NCI-H1092 treated with DMSO at 0.1 percent for 48 hours (cell line): ENCODE results near the gene IL17REL.

Experiments used
- DNase-seq: peaks from one replicate; lab custom pipeline; 2025; lab: John Stamatoyannopoulos, UW

The IL17REL gene

GRCh38 chr22:50012211-50013181, at the start of gene IL17REL:
Gene IL17REL, minus strand, starts transcription at chr22:50012765. Its CDS starts 119 bp downstream, at chr22:50012646.
- no peak for DNase-seq

- no peak for DNase-seq
Measured at GRCh38 chr22:50061824-50062355, 49.3 kb upstream of the IL17REL start.

DNA sequence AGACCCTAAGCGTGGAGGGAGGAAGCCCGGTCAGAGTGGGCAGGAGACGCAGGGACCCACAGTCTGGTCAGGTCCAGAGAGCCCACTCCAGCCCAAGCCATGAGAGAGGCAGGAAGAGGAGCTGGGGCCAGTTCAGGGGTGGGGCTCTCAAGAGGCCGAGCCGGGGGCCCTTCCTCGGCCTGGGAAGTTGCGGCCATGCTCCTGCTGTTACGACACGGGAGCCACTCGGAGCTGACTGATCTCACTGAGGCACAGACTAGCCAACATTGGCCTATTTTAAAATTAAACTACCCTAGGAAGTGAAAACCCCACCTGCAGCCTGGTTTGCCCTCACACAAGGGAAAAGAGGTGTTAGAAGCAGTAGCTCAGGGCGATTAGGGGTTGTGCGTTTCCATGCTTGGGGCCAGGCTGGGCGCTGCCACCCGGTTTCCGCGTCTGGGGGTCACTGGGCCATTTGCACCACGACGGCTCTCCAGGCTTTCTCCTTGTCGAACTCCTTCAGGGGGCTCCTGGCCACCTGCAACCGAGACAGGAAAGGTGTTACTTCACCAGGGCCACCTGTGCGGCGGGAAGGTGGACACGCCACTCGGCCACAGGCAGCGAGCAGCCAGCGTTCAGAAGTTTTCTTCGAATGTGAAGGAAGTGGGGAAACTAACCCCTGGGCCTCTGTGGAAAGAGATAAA, 48.7 kb upstream of the IL17REL start:
- DNase-seq: no peak

DNA sequence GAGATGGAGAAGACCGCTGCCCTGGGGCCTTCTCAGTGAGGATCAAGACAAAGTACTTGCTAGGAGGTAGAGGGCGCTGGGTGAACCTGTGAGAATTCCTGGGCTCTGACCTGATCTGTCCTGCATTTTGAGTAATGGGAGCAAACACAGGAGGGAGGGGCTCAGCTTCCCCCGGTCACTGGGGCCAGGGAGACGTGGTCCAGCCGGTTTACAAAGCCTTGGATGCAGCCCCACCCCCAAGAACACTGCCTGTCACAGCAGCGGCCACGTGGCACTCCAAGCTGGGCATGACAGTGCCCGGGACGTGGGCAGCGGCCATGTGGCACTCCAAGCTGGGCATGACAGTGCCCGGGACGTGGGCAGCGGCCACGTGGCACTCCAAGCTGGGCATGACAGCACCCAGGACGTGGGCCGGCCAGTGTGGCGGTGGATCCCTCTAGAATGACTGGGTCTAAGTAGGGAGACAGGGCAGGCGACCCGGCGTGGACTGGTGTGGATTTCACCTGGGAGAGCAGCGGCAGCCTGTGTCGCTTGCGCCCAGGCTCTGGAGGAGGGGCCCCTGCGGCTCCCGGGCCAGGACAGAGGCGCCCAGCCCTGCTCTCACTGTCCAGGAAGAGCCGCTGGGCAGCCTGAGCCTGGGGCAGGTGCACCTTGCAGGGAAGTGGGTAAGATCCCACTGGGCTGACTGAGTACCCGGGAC, 48.0 kb upstream of the IL17REL start:
- no peak for DNase-seq

DNA sequence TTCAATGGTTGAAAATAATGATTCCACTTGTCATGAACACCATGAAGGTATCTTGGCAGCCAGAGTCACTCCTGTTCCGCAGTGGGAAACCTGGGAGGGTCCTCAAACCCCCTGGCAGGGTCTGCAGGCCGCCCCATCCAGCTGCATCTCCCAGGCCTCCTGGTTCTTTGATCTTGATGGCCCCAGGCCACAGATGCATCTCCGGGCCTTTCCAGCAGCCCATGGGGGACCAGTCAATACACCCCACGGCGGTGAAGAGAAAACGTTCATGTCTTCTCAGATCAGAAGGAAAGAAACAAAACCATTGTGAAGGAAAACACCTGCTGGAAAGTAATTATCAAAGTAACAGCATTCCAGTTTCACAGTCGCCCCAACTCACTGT, 47.3 kb upstream of the IL17REL start:
- DNase-seq: no peak

DNA sequence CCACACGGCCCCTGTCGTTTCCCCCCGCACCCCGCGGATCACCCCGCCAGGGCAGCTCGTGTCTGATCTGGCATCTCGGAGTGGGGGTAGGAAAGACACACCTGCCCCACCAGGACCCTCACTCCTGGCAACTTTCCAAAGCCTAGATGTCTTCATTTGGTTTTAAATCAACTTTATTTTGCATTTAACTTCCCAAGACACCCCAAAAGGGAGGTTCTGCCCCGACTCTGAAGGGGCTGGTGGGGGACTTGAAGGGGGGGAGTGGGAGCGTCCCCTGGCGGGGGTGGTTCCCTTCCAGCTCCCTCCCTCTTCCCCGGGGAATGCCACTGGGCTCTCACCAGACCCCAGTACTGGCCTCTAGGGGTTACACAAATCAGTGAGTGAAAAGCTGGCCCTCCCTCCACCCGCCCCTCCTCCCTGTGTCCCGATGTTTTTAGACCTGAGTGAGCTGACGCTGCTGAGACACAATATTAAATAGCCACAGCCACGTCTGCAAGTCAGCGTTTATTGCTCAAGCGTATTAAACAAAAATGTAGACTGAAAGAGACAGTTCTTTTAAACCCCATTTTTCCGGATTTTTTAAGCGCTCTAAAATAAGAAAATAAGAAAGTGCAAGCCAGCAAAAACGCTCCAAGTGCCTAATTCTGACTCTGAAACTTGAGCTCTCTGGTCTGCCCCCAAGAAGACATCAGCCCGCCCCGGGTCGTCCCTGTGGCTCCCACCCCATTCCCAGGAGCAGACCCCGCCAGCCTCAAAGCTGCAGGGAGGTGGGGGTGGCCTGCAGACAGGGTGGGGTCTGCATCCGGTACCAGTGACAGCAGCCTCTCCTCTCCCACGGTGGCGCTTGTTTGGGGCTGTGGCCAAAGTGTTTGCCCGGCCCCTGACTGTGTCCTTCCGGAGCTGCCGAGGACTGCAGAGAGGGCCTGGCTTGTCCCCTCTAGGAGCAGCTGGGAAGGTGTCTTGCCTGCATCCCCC, 46.6 kb upstream of the IL17REL start:
- no peak for DNase-seq

DNA sequence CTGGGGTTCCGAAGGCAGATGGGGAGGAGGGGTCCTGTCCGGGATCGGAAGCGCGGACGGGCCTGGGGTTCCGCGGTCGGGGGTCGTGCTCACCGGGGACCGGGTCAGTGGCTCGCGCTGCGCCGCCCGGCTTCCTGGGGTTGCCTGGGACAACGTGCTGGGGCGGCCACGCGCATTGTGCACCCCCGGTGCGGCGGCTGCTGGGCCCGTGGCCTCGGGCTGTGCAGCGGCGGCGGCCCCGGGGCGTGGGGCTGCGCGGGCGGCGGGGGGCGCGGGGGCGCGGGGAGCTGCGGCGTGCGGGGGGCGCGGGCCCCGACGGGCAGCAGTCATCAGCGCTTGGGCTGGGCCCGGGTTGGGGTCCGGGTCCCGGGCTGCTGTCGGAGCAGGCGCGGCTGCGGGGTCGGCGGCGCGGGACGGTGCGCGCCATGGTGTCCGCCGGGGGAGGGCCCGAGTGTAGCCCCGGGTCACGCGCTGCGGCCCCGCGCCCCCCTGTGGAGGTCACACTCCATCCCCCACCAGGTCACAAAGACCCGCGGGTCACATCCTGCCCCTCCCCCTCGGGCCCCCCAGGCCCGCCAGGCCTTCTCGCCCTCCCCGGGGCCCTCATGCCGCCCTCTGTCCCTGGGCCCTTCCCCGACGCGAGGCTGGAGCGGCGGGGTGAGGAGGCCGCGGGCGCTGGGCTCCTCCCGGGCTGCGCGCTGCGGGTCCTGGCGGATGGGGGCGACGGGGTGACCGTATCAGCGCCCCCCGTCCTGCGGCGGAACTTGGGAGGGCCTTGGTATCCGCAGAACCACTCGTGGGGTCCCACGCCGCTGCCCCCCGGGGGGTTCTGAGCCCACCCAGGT, 45.7 kb upstream of the IL17REL start, which contains the start of gene TTLL8:
Gene TTLL8, minus strand, starts transcription at position 238 of the 845 bp plus-strand sequence.
- no peak for DNase-seq

- DNase-seq: no peak
Measured at GRCh38 chr22:50057278-50058060, 44.9 kb upstream of the IL17REL start.

DNA sequence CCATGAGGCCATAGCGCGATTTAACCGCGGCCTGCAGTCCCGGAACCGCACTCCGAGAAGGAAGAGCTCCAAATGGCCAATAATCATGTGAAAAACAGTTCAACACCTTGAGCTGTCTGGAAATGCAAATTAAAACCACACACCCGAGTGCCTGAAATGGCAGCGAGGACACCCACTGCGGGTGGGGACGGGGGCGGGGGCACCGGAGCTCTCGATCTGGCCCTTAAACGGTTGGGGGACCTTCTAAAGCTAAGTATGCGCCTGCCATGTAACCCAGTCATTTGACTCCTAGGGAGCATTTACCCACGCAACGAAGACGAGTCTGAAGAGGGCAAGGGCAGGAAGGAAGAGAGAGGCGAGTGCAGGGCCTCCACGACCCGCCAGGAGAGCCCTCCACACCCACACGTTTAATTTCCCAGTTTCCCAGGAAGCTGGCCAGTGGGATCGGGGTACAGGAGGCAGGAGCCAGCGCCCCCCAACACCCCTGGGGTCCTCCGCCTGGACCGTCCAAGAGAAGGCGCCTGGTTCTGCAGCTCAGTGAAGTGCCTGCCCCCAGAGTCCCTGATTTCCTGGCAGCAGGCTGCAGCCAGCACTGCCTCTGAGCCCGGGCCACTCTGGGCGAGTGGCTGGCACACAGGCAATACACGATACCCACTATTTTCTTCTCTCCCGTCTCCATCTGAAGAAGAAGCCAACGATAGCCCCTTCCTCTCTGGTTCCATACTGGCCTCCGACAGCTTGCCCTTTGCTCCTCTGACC, 43.8 kb upstream of the IL17REL start:
- no peak for DNase-seq

DNA sequence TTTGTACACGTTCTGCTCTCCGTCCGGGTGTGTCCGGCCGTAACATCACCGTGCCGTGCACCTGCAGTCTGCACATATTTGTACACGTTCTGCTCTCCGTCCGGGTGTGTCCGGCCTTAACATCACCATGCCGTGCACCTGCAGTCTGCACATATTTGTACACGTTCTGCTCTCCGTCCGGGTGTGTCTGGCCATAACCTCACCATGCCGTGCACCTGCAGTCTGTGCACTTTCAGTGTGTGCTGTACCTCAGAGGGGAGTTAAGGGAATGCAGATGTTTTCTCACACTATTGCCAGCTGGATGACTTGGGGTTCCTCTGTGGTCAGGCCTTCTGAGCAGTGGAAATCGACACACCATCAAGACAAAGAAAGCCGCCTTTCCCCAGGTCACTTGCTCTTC, 41.3 kb upstream of the IL17REL start:
- no peak for DNase-seq

- DNase-seq: no peak
Measured at GRCh38 chr22:50051930-50052329, 39.4 kb upstream of the IL17REL start.

GRCh38 chr22:50049299-50050195, 37.0 kb upstream of the IL17REL start:
- no peak for DNase-seq

GRCh38 chr22:50048836-50049235, 36.3 kb upstream of the IL17REL start:
- no peak for DNase-seq

- DNase-seq: no peak
Measured at GRCh38 chr22:50048061-50048765, 35.6 kb upstream of the IL17REL start.

DNA sequence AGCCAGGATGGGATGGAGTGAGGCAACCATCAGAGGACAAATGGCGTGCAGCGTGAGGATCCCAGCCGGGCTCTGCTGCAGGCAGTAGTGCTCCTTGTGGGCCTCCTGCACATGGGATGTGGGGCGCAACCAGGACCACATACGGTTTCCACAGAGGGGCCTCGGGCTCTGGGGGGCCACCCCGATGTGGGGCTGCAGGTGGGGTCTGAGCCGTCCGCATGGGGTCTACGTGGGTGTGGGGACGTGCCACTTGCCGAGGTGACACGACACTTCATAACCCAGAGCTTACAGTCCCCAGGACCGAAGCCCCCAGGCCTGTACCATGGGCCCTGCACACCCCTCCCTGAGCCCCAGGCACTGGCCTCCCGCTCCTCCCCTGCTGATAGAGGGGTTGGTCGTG, 34.8 kb upstream of the IL17REL start:
- DNase-seq: no peak

GRCh38 chr22:50046481-50047245, 34.1 kb upstream of the IL17REL start:
- DNase-seq: no peak
